ENCODE results near the gene FTCD. TPM values are rescaled to one million over a fixed set of nuclear protein-coding genes. Genes with fewer than 3 reads are reported as not detected.

Gene FTCD
- total and polyA plus RNA-seq, 2 of the 8 experiments (the other 6 are each of a cell fraction or from before 2014, with no cell fraction given): 3.3 to 4.9 TPM

DNA sequence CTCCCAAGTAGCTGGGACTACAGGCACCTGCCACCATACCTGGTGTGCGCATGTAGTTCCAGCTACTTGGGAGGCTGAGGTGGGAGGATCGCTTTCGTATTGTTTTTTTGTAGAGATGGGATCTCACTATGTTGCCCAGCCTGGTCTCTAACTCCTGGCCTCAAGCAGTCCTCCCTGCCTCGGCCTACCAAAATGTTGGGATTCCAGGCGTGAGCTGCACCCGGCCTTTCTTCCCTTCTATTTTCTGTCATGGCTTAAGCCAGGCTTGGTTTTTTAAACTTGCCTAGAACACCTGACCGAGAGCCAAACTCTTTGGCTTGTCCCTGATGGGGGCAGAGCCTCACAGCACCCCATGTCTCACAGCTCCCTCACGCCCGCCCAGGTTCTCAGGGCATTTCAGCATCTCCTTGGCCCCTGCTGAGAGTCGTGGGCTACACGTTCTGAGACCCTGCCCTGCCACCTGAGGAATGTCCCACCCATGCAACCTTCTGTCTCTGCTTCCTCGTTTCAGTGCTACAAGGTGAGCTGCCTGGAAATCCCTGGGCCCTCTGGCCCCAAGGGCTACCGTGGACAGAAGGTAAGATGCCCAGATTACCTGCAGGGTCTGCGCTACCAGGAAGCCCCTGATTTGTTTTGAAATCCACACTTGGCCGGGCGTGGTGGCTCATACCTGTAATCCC lies 41.7 kb downstream of the FTCD start:
- peaks cover 0 to 6% of the 10 kb centered on the region in 2 experiments for H4K20me1 ChIP-seq (replicated peaks in 1 of 2; ENCODE audit: control insufficient read depth in 1 of 2, insufficient read depth in 2 of 2, low read length in 2 of 2)
- H2BK5ac ChIP-seq (ENCODE audit: low read depth, low read length): no peak overlapping the region
- no peak overlapping the region for H2BK120ac ChIP-seq (replicated peaks; ENCODE audit: low read depth, low read length)
- H3K27ac ChIP-seq (ENCODE audit: low read depth, low read length): no peak overlapping the region
- no peak overlapping the region for H2AFZ ChIP-seq (ENCODE audit: low read length)
- no peak overlapping the region for H3K4ac ChIP-seq (replicated peaks; ENCODE audit: insufficient read length, low read depth, low read length)
- ChIA-PET CTCF (ENCODE audit: partially characterized antibody) (interaction anchor here (0.5 to 2.0 kb wide), 3 partner anchors 13 to 1218 kb away, joined by 3 to 8 read pairs (median 4); no protein-coding TSS in a partner anchor), POLR2A (ENCODE audit: partially characterized antibody) (no interaction called here)
- H3K4me3 ChIP-seq (ENCODE audit: extremely low read depth in 1 of 4, insufficient read depth in 2 of 4, low read depth in 3 of 4, low read length in 4 of 4): no peak overlapping the region
- no peaks in the 10 kb centered on the region for H3K79me2 ChIP-seq (ENCODE audit: control insufficient read depth in 1 of 2, insufficient read depth in 2 of 2, low read length in 2 of 2)
- FAIRE-seq (no peak), DNase-seq (ENCODE audit: low read depth in 1 of 2, low spot score in 2 of 2) (no peak)
- no peak overlapping the region for H4K91ac ChIP-seq (replicated peaks; ENCODE audit: insufficient read length, low read length)
- H3K27me3 ChIP-seq (replicated peaks in 1 of 4; ENCODE audit: control insufficient read depth in 3 of 4, extremely low read depth in 1 of 4, insufficient read depth in 3 of 4, low read length in 3 of 4): no peaks in the 10 kb centered on the region
- H2AK5ac ChIP-seq (ENCODE audit: low read depth, low read length): no peak overlapping the region
- no peak overlapping the region for H3K9ac ChIP-seq (replicated peaks in 1 of 4; ENCODE audit: extremely low read depth in 1 of 4, low read depth in 3 of 4, low read length in 3 of 4)
- no peak overlapping the region for H2BK15ac ChIP-seq (ENCODE audit: low read length)
- H3K56ac ChIP-seq (replicated peaks; ENCODE audit: insufficient read length, low read depth, low read length): no peak overlapping the region
- H2BK20ac ChIP-seq (ENCODE audit: low read length): no peak overlapping the region
- no peaks in the 10 kb centered on the region for H3K79me1 ChIP-seq (ENCODE audit: low read depth, low read length)
- H3K4me1 ChIP-seq (replicated peaks in 1 of 4; ENCODE audit: control insufficient read depth in 3 of 4, insufficient read depth in 4 of 4, low read length in 3 of 4): peaks cover 0 to 2% (median under 1%) of the 10 kb centered on the region in 4 experiments; a peak in 2 of 7 replicates
- H3K4me2 ChIP-seq (ENCODE audit: insufficient read depth in 1 of 2, low read depth in 2 of 2, low read length in 2 of 2): no peak overlapping the region
- H3K23me2 ChIP-seq (ENCODE audit: low read depth, low read length): no peaks in the 10 kb centered on the region
- H4K5ac ChIP-seq (ENCODE audit: insufficient read length, low read depth, low read length): no peak overlapping the region
- WGBS, 2 experiments (ENCODE audit: extremely low coverage in 1 of 2, insufficient coverage in 1 of 2, insufficient read length in 1 of 2, insufficient replicate concordance in 2 of 2, low coverage in 1 of 2, low lambda C conversion rate in 2 of 2, missing lambda C conversion rate in 1 of 2): 89% methylated on average over 16 of the region's 16 CpGs; no CpG with 5 or more reads in 1 of the 2 experiments
- H3K18ac ChIP-seq (ENCODE audit: extremely low read depth, low read length): no peak overlapping the region
- H2BK12ac ChIP-seq (ENCODE audit: low read depth, low read length): no peak overlapping the region
- peaks cover 0 to 28% (median 2%) of the 10 kb centered on the region in 4 experiments; a peak in 5 of 8 replicates for H3K36me3 ChIP-seq (ENCODE audit: control insufficient read depth in 2 of 4, insufficient read depth in 4 of 4, low read length in 3 of 4)
- H3K14ac ChIP-seq (ENCODE audit: insufficient read length): no peak overlapping the region
- H4K8ac ChIP-seq (ENCODE audit: extremely low read depth, insufficient read depth, low read length): no peak overlapping the region
- H3K9me3 ChIP-seq (ENCODE audit: insufficient read depth in 2 of 2, low read depth in 1 of 2, low read length in 1 of 2): peaks cover 0 to 4% of the 10 kb centered on the region in 2 experiments; a peak in 2 of 4 replicates
- H3K23ac ChIP-seq (ENCODE audit: insufficient read length): no peak overlapping the region
- TF ChIP-seq, protein P1, sequence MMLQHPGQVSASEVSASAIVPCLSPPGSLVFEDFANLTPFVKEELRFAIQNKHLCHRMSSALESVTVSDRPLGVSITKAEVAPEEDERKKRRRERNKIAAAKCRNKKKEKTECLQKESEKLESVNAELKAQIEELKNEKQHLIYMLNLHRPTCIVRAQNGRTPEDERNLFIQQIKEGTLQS (IDR thresholded peaks at IDR 0.05; ENCODE audit: insufficient read depth, low read depth, low read length): no peak
- no peak for TF ChIP-seq NRF1 (IDR thresholded peaks at IDR 0.05; ENCODE audit: low read depth, low read length)
- no peak for TF ChIP-seq RFX5 (IDR thresholded peaks at IDR 0.05; ENCODE audit: borderline replicate concordance, low read depth, low read length)
- TF ChIP-seq RAD21 (IDR thresholded peaks at IDR 0.05 in 1 of 2, conservative IDR thresholded peaks at IDR 0.05 in 1 of 2; ENCODE audit: low read depth in 2 of 2, low read length in 2 of 2): no peak

All from H1 (cell line).